ENCODE data around the gene NYAP2. TPM values are rescaled to one million over a fixed set of nuclear protein-coding genes. Genes with fewer than 3 reads are reported as not detected.

The NYAP2 gene
- total and polyA plus RNA-seq, 2 of the 4 experiments (the other 2 are of a cell fraction): not detected

GRCh38 chr2:225558399-225559071, 159.0 kb downstream of the NYAP2 start:
- CTCF ChIA-PET: interaction anchor here (0.9 kb wide), 2 partner anchors 16 to 56 kb away, joined by 3 read pairs; no protein-coding TSS in a partner anchor
- no peak overlapping the region for H3K23ac ChIP-seq (ENCODE audit: low read depth, low read length)

More at GRCh38 chr2:225558399-225559071, 159.0 kb downstream of the NYAP2 start:
- no peak overlapping the region for H3K4me3 ChIP-seq (ENCODE audit: insufficient read depth, low read depth, low read length)
- TF ChIP-seq SMC3 (IDR thresholded peaks at IDR 0.05; ENCODE audit: low read depth, low read length) (no peak), FOS (IDR thresholded peaks at IDR 0.05; ENCODE audit: low read depth, low read length) (no peak), POLR2A (IDR thresholded peaks at IDR 0.05; ENCODE audit: low read depth, low read length) (no peak), RCOR1 (IDR thresholded peaks at IDR 0.05; ENCODE audit: insufficient replicate concordance, low read length) (no peak), CEBPB (IDR thresholded peaks at IDR 0.05; ENCODE audit: low read depth, low read length) (no peak), ELK1 (IDR thresholded peaks at IDR 0.05; ENCODE audit: borderline replicate concordance, low read depth, low read length) (no peak), NFE2L2 (IDR thresholded peaks at IDR 0.05; ENCODE audit: low read depth, low read length) (no peak), MAZ (IDR thresholded peaks at IDR 0.05; ENCODE audit: borderline replicate concordance, low read depth, low read length) (no peak), USF2 (IDR thresholded peaks at IDR 0.05; ENCODE audit: low read depth, low read length) (no peak), CHD1 (IDR thresholded peaks at IDR 0.05; ENCODE audit: low read depth, low read length) (no peak), MXI1 (IDR thresholded peaks at IDR 0.05; ENCODE audit: borderline replicate concordance, low read depth, low read length) (no peak), RAD21 (IDR thresholded peaks at IDR 0.05; ENCODE audit: low read length) (no peak), MAFK (IDR thresholded peaks at IDR 0.05; ENCODE audit: low read depth, low read length) (no peak), CTCF (conservative IDR thresholded peaks at IDR 0.05; ENCODE audit: low read depth, low read length) (no peak), BHLHE40 (IDR thresholded peaks at IDR 0.05; ENCODE audit: low read depth, low read length) (no peak), RFX5 (IDR thresholded peaks at IDR 0.05; ENCODE audit: low read depth, low read length) (no peak)
- peaks cover 4% of the 10 kb centered on the region; the same call in 1 of the 2 replicates for H3K27me3 ChIP-seq (ENCODE audit: control insufficient read depth, insufficient read depth, low read length)
- H2AFZ ChIP-seq (replicated peaks; ENCODE audit: low read length, poor library complexity): no peak overlapping the region
- H3K9ac ChIP-seq (ENCODE audit: low read depth, low read length): no peak overlapping the region
- ATAC-seq (ENCODE audit: low read depth) (no peak), DNase-seq (no peak)
- H3K27ac ChIP-seq (ENCODE audit: insufficient read depth, low read length): no peak overlapping the region
- 60% methylated on average over 1 of the region's 6 CpGs; no CpG with 5 or more reads in 1 of the 2 experiments for WGBS, 2 experiments (ENCODE audit: extremely low coverage in 2 of 2, insufficient read length in 1 of 2)
- H3K9me1 ChIP-seq (ENCODE audit: insufficient read depth, low read length): no peaks in the 10 kb centered on the region
- no peak overlapping the region for H4K91ac ChIP-seq (ENCODE audit: insufficient read depth, low read depth, low read length)
- no peak overlapping the region for H2BK120ac ChIP-seq (ENCODE audit: low read depth, low read length)
- H3K9me3 ChIP-seq (ENCODE audit: control insufficient read depth, insufficient read depth, low read length): no peaks in the 10 kb centered on the region
- H3K4me1 ChIP-seq (ENCODE audit: control insufficient read depth, insufficient read depth, low read length): no peaks in the 10 kb centered on the region
- H3K36me3 ChIP-seq (ENCODE audit: control insufficient read depth, insufficient read depth, low read length): no peaks in the 10 kb centered on the region
- H3K14ac ChIP-seq (replicated peaks; ENCODE audit: low read depth, low read length): no peak overlapping the region
- POLR2A ChIA-PET (ENCODE audit: unreplicated experiment): no interaction called here
- H4K8ac ChIP-seq (ENCODE audit: low read depth in 2 of 2, low read length in 2 of 2): no peak overlapping the region
- H2AK5ac ChIP-seq (ENCODE audit: low read depth, low read length): no peak overlapping the region
- H3K4me2 ChIP-seq (ENCODE audit: low read depth, low read length): no peak overlapping the region
- H2AK9ac ChIP-seq (replicated peaks; ENCODE audit: low read depth, low read length, poor library complexity): no peak overlapping the region
- no peak overlapping the region for H2BK5ac ChIP-seq (ENCODE audit: low read depth, low read length, poor library complexity, severe bottlenecking)
- H4K20me1 ChIP-seq (ENCODE audit: insufficient read depth, low read length): no peaks in the 10 kb centered on the region
- intact Hi-C loops (cut with micrococcal nuclease): no loop called here
- dilution Hi-C loops (cut with HindIII; ENCODE audit: low sequenced_read_pairs, unreplicated experiment): no loop called here
- in situ Hi-C loops (cut with MboI; ENCODE audit: low sequenced_read_pairs): no loop called here
- H3K4ac ChIP-seq (ENCODE audit: low read depth, low read length): no peak overlapping the region
- no peak overlapping the region for H3K56ac ChIP-seq (ENCODE audit: extremely low read depth, insufficient read depth, low read length)
- H2BK20ac ChIP-seq (ENCODE audit: low read depth, low read length): no peak overlapping the region
- H4K5ac ChIP-seq (ENCODE audit: low read depth, low read length): no peak overlapping the region
- no peak overlapping the region for H3K18ac ChIP-seq (ENCODE audit: low read depth, low read length)
- BruUV-seq (replicated peaks): no TSS peak
- H3K79me1 ChIP-seq (ENCODE audit: low read depth in 1 of 2, low read length in 2 of 2): no peaks in the 10 kb centered on the region
- H2BK15ac ChIP-seq (ENCODE audit: low read depth, low read length): no peak overlapping the region
